H1 (cell line): ENCODE measurements around the gene CYP17A1. TPM values are rescaled to one million over a fixed set of nuclear protein-coding genes. Genes with fewer than 3 reads are reported as not detected.

Experiments used
- CTCF ChIA-PET: fragments of 300-600 bp; sonication (Branson Sonifier 250); formaldehyde crosslinking; loops from one replicate; lab custom pipeline; 2021; ENCODE audit not compliant: partially characterized antibody; lab: Charles Lee
- POLR2A ChIA-PET: fragments of 300-600 bp; sonication (Branson Sonifier 250); formaldehyde crosslinking; loops from one replicate; lab custom pipeline; 2021; ENCODE audit warnings: inconsistent platforms; ENCODE audit not compliant: partially characterized antibody; lab: Charles Lee
- DNase-seq, 2 experiments: peaks; one replicate each; pipeline versions ENCODE4 v3.0.0 to v3.0.0-alpha.2; 2010 to 2022; ENCODE audit warnings: low spot score in 2 of 2, low read depth in 1 of 2, mixed read lengths in 1 of 2
- FAIRE-seq: peaks from 2 replicates; lab custom pipeline; 2011; peaks lifted over from hg19 to GRCh38; lab: Jason Lieb, UNC
- H2AFZ ChIP-seq: 2 replicates; pipeline ENCODE4 v1.8.1; 2012; ENCODE audit warnings: low read length, inconsistent platforms
- H2AK5ac ChIP-seq: 2 replicates; pipeline ENCODE4 v1.6.1; 2013; ENCODE audit warnings: low read depth, low read length
- H2BK120ac ChIP-seq: replicated peaks from 2 replicates; pipeline ENCODE3; 2013; ENCODE audit warnings: low read depth, low read length, inconsistent platforms
- H2BK12ac ChIP-seq: 2 replicates; pipeline ENCODE4 v1.6.1; 2013; ENCODE audit warnings: low read depth, low read length
- H2BK15ac ChIP-seq: 2 replicates; pipeline ENCODE4 v1.6.1; 2013; ENCODE audit warnings: low read length
- H2BK20ac ChIP-seq: 2 replicates; pipeline ENCODE4 v1.6.1; 2013; ENCODE audit warnings: low read length
- H2BK5ac ChIP-seq: 2 replicates; pipeline ENCODE4 v1.6.1; 2013; ENCODE audit warnings: low read depth, low read length
- H3K14ac ChIP-seq: 2 replicates; pipeline ENCODE4 v1.6.1; 2013; ENCODE audit warnings: inconsistent platforms; ENCODE audit not compliant: insufficient read length
- H3K18ac ChIP-seq: 2 replicates; pipeline ENCODE4 v1.6.1; 2013; ENCODE audit warnings: low read length; ENCODE audit errors: extremely low read depth
- H3K23ac ChIP-seq: 2 replicates; pipeline ENCODE4 v1.6.1; 2013; ENCODE audit warnings: inconsistent platforms; ENCODE audit not compliant: insufficient read length
- H3K23me2 ChIP-seq: 2 replicates; pipeline ENCODE4 v1.6.1; 2013; ENCODE audit warnings: low read depth, low read length
- H3K27ac ChIP-seq: 2 replicates; pipeline ENCODE4 v1.6.1; 2011; ENCODE audit warnings: low read depth, low read length, inconsistent platforms
- H3K27me3 ChIP-seq, 4 experiments: replicated peaks in 1 of 4; 1 replicate in 1 of 4; 2 replicates in 3 of 4; pipeline versions ENCODE4 v1.6.1 to v1.8.1; 2011 to 2013; ENCODE audit warnings: low read length in 3 of 4, mild to moderate bottlenecking in 3 of 4, inconsistent platforms in 2 of 4, mixed read lengths in 2 of 4, moderate library complexity in 1 of 4; ENCODE audit not compliant: control insufficient read depth in 3 of 4, insufficient read depth in 3 of 4; ENCODE audit errors: extremely low read depth in 1 of 4
- H3K36me3 ChIP-seq, 4 experiments: 2 replicates each; pipeline versions ENCODE4 v1.6.1 to v1.8.1; 2011 to 2013; ENCODE audit warnings: mild to moderate bottlenecking in 4 of 4, low read length in 3 of 4, moderate library complexity in 2 of 4, control low read depth in 1 of 4, inconsistent platforms in 1 of 4; ENCODE audit not compliant: insufficient read depth in 4 of 4, control insufficient read depth in 2 of 4
- H3K4ac ChIP-seq: replicated peaks from 2 replicates; pipeline ENCODE3; 2013; ENCODE audit warnings: low read length, low read depth, mixed read lengths, inconsistent platforms; ENCODE audit not compliant: insufficient read length
- H3K4me1 ChIP-seq, 4 experiments: replicated peaks in 1 of 4; 1 replicate in 1 of 4; 2 replicates in 3 of 4; pipeline versions ENCODE4 v1.6.1 to v1.8.1; 2011 to 2013; ENCODE audit warnings: low read length in 3 of 4, inconsistent platforms in 2 of 4, mixed read lengths in 1 of 4; ENCODE audit not compliant: insufficient read depth in 4 of 4, control insufficient read depth in 3 of 4
- H3K4me2 ChIP-seq, 2 experiments: 2 replicates each; pipeline versions ENCODE4 v1.6.1 to v1.8.1; 2011 to 2013; ENCODE audit warnings: low read depth in 2 of 2, low read length in 2 of 2, control low read depth in 1 of 2, inconsistent platforms in 1 of 2, mild to moderate bottlenecking in 1 of 2; ENCODE audit not compliant: insufficient read depth in 1 of 2
- H3K4me3 ChIP-seq, 4 experiments: fragments of 200-600, 300-600 bp in 1 of 4; sonication (generic), shearing (Covaris generic), sonication (Bioruptor Twin) in 1 of 4; 2 replicates each; pipeline versions ENCODE4 v1.5.1 to v1.8.1; 2011 to 2016; ENCODE audit warnings: low read length in 4 of 4, low read depth in 3 of 4, control low read depth in 2 of 4, inconsistent platforms in 2 of 4, mild to moderate bottlenecking in 2 of 4, mixed read lengths in 1 of 4, moderate library complexity in 1 of 4; ENCODE audit not compliant: insufficient read depth in 2 of 4; ENCODE audit errors: extremely low read depth in 1 of 4
- H3K56ac ChIP-seq: replicated peaks from 2 replicates; pipeline ENCODE3; 2013; ENCODE audit warnings: low read depth, mild to moderate bottlenecking, mixed read lengths, low read length, inconsistent platforms; ENCODE audit not compliant: insufficient read length
- H3K79me1 ChIP-seq: 2 replicates; pipeline ENCODE4 v1.6.1; 2013; ENCODE audit warnings: low read depth, low read length, control low read depth
- H3K79me2 ChIP-seq, 2 experiments: 2 replicates each; pipeline versions ENCODE4 v1.6.1 to v1.8.1; 2012 to 2013; ENCODE audit warnings: low read length in 2 of 2, mild to moderate bottlenecking in 2 of 2, inconsistent platforms in 1 of 2; ENCODE audit not compliant: insufficient read depth in 2 of 2, control insufficient read depth in 1 of 2
- H3K9ac ChIP-seq, 4 experiments: replicated peaks in 1 of 4; 1 replicate in 1 of 4; 2 replicates in 3 of 4; pipeline versions ENCODE4 v1.6.1 to v1.8.1; 2011 to 2013; ENCODE audit warnings: low read depth in 3 of 4, low read length in 3 of 4, control low read depth in 2 of 4, mild to moderate bottlenecking in 2 of 4, moderate library complexity in 2 of 4, inconsistent platforms in 1 of 4; ENCODE audit errors: extremely low read depth in 1 of 4
- H3K9me3 ChIP-seq, 2 experiments: 2 replicates each; pipeline versions ENCODE4 v1.6.1 to v1.8.1; 2012 to 2013; ENCODE audit warnings: mild to moderate bottlenecking in 2 of 2, moderate library complexity in 2 of 2, control low read depth in 1 of 2, inconsistent platforms in 1 of 2, low read depth in 1 of 2, low read length in 1 of 2, mixed read lengths in 1 of 2; ENCODE audit not compliant: insufficient read depth in 2 of 2
- H4K20me1 ChIP-seq, 2 experiments: replicated peaks in 1 of 2; 2 replicates each; pipeline versions ENCODE3 to v1.8.1; 2011 to 2013; ENCODE audit warnings: inconsistent platforms in 2 of 2, low read length in 2 of 2, mild to moderate bottlenecking in 1 of 2; ENCODE audit not compliant: insufficient read depth in 2 of 2, control insufficient read depth in 1 of 2
- H4K5ac ChIP-seq: 2 replicates; pipeline ENCODE4 v1.6.1; 2013; ENCODE audit warnings: low read length, low read depth, mixed read lengths, inconsistent platforms; ENCODE audit not compliant: insufficient read length
- H4K8ac ChIP-seq: 2 replicates; pipeline ENCODE4 v1.8.0; 2013; ENCODE audit warnings: mild to moderate bottlenecking, moderate library complexity, low read length, inconsistent platforms; ENCODE audit not compliant: insufficient read depth; ENCODE audit errors: extremely low read depth
- H4K91ac ChIP-seq: replicated peaks from 2 replicates; pipeline ENCODE3; 2013; ENCODE audit warnings: low read length, mixed read lengths, inconsistent platforms; ENCODE audit not compliant: insufficient read length
- GTF2F1 ChIP-seq: IDR thresholded peaks from 2 replicates; pipeline ENCODE4 v1.6.1; 2012; ENCODE audit warnings: low read depth, low read length, improper control_type of control experiment, borderline replicate concordance
- KDM1A ChIP-seq: fragments of 200-600, 300-600 bp; sonication (generic); IDR thresholded peaks from 2 replicates; pipeline ENCODE4 v1.7.1; 2016; ENCODE audit warnings: mild to moderate bottlenecking, low read length, borderline replicate concordance
- POLR2AphosphoS5 ChIP-seq: IDR thresholded peaks from 2 replicates; pipeline ENCODE4 v1.6.1; 2011; ENCODE audit warnings: low read depth, low read length
- SP1 ChIP-seq: IDR thresholded peaks from 2 replicates; pipeline ENCODE4 v1.6.1; 2011; ENCODE audit warnings: low read depth, low read length
- WGBS, 2 experiments: shearing (Covaris generic) in 1 of 2; methylation state at CpG; one replicate each; pipeline versions ENCODE4 v1.1.6 to v1.1.7; 2013 to 2015; ENCODE audit warnings: low lambda C conversion rate in 2 of 2, mixed read lengths in 2 of 2, inconsistent platforms in 1 of 2, low coverage in 1 of 2, missing lambda C conversion rate in 1 of 2; ENCODE audit not compliant: insufficient replicate concordance in 2 of 2, insufficient coverage in 1 of 2, insufficient read length in 1 of 2; ENCODE audit errors: extremely low coverage in 1 of 2, missing lambda C conversion rate in 1 of 2; 5-methylcytosine and 5-hydroxymethylcytosine counted together
- polyA plus RNA-seq, 7 experiments: library from polyadenylated mRNA; depleted of rRNA in 3 of 7; stranded (reverse) in 5 of 7; unstranded in 2 of 7; fragments of >200 nt in 5 of 7; fragments of 200-250 nt in 2 of 7; gene quantifications; 1 replicate in 5 of 7; 2 replicates in 1 of 7; 4 replicates in 1 of 7; pipeline versions ENCODE4 v1.2.1 to v1.2.3, GENCODE V29; 2011 to 2013; ENCODE audit warnings: missing spikeins in 2 of 7, mixed read lengths in 2 of 7
- total RNA-seq: library from RNA; stranded (reverse); fragmentation: NEBNext Ultra II Directional; extraction: Animal tissue kit (Norgen Biotek cat#: 25700); gene quantifications from 2 replicates; pipeline ENCODE4 v1.2.1, GENCODE V29; 2021

The CYP17A1 gene
- total and polyA plus RNA-seq, 2 of the 8 experiments (the other 6 are each of a cell fraction or from before 2014, with no cell fraction given) = not detected

DNA sequence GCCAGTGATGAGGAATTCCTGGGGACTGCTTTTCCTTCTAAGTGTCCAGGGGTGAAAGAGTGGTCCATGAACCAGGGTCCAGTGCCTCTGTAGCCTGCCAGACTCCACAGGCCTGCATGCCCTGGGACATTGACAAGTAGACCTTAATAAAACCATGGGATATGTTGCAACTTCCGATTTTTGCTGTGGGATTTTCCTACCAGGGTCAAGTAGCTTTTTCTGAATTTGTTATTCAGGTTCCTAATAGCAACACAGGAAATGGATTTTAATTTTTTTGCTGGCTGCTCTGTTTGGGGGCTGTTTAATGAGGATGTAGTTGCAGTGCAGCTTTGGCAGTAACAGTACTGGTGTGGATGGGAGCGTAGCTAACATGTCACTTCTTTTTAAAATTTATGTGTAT, 51.4 kb downstream of the CYP17A1 start:
- H4K20me1 ChIP-seq = peaks cover 2 to 6% of the 10 kb centered on the region in 2 experiments
- 86% methylated on average over 2 of the region's 2 CpGs; no CpG with 5 or more reads in 1 of the 2 experiments for WGBS, 2 experiments
- H3K18ac ChIP-seq = no peak overlapping the region

More for the DNA sequence above, 51.4 kb downstream of the CYP17A1 start:
- no peaks in the 10 kb centered on the region for H3K36me3 ChIP-seq
- no peak overlapping the region for H2AK5ac ChIP-seq
- H2BK15ac ChIP-seq = no peak overlapping the region
- H2AFZ ChIP-seq = no peak overlapping the region
- no peak overlapping the region for H3K14ac ChIP-seq
- no peak overlapping the region for H3K23ac ChIP-seq
- no peaks in the 10 kb centered on the region; the same call in none of the 2 replicates for H3K79me1 ChIP-seq
- no peak overlapping the region for H4K8ac ChIP-seq
- no peak for FAIRE-seq
- H2BK20ac ChIP-seq = no peak overlapping the region
- H2BK5ac ChIP-seq = no peak overlapping the region
- H3K4me2 ChIP-seq = no peak overlapping the region
- no peaks in the 10 kb centered on the region for H3K9me3 ChIP-seq
- no peak overlapping the region for H4K5ac ChIP-seq
- ChIA-PET CTCF (interaction anchor here (0.8 to 2.1 kb wide), 5 partner anchors 9 to 21 kb away, joined by 3 to 5 read pairs (median 4); no protein-coding TSS in a partner anchor), POLR2A (interaction anchor here (0.9 to 1.4 kb wide), 3 partner anchors 10 to 42 kb away, joined by 3 to 4 read pairs (median 3); partner anchors contain the start of gene WBP1L)
- H3K9ac ChIP-seq = no peak overlapping the region
- H2BK12ac ChIP-seq = no peak overlapping the region
- no peak overlapping the region for H3K4me3 ChIP-seq
- no peak overlapping the region for H4K91ac ChIP-seq
- peaks cover 0 to 12% (median 4%) of the 10 kb centered on the region in 4 experiments; a peak in 6 of 7 replicates for H3K4me1 ChIP-seq
- no peak overlapping the region for H3K56ac ChIP-seq
- H3K23me2 ChIP-seq = no peaks in the 10 kb centered on the region
- no peak overlapping the region for H2BK120ac ChIP-seq
- no peak overlapping the region for H3K27ac ChIP-seq
- H3K4ac ChIP-seq = no peak overlapping the region
- H3K79me2 ChIP-seq = no peaks in the 10 kb centered on the region
- DNase-seq = no peak
- H3K27me3 ChIP-seq = no peaks in the 10 kb centered on the region; a peak in 1 of 7 replicates
- TF ChIP-seq SP1 (no peak), KDM1A (no peak), POLR2AphosphoS5 (no peak), GTF2F1 (no peak)
- TF ChIP-seq, all 59 proteins: peak for 0
